Neutrophil (primary cell): ENCODE results near the gene LONP1.

Experiments used
- H3K27ac ChIP-seq: fragments of 200-600 bp; sonication (generic); 2 replicates; pipeline ENCODE4 v1.5.1; 2016; ENCODE audit warnings: mild to moderate bottlenecking, moderate library complexity
- H3K27me3 ChIP-seq: fragments of 200-600 bp; sonication (generic); 2 replicates; pipeline ENCODE4 v1.6.0; 2016; ENCODE audit warnings: mild to moderate bottlenecking
- H3K36me3 ChIP-seq: fragments of 200-600 bp; sonication (generic); 2 replicates; pipeline ENCODE4 v1.5.1; 2017
- H3K4me1 ChIP-seq, 2 experiments: fragments of 200-600 bp in 1 of 2; sonication (generic) in 1 of 2; 1 replicate in 1 of 2; 2 replicates in 1 of 2; pipeline versions ENCODE4 v1.5.1 to v1.6.1; 2013 to 2016; ENCODE audit warnings: low read depth in 1 of 2, low read length in 1 of 2, mild to moderate bottlenecking in 1 of 2, moderate library complexity in 1 of 2; ENCODE audit not compliant: control insufficient read depth in 1 of 2, insufficient read depth in 1 of 2
- H3K4me3 ChIP-seq, 2 experiments: fragments of 200-600 bp in 1 of 2; sonication (generic) in 1 of 2; 1 replicate in 1 of 2; 2 replicates in 1 of 2; pipeline ENCODE4 v1.5.1; 2013 to 2016; ENCODE audit warnings: low read depth in 1 of 2, low read length in 1 of 2, mild to moderate bottlenecking in 1 of 2, moderate library complexity in 1 of 2
- H3K9me3 ChIP-seq: fragments of 200-600 bp; sonication (generic); 2 replicates; pipeline ENCODE4 v1.5.1; 2016
- TF ChIP-seq, protein P1 (sequence below): fragments of 200-600 bp; sonication (generic); IDR thresholded peaks from 2 replicates; pipeline ENCODE4 v1.5.1; 2016; ENCODE audit warnings: antibody characterized with exemption

LONP1 gene

GRCh38 chr19:5714816-5715215, 5.1 kb downstream of the LONP1 start:
- H3K9me3 ChIP-seq = no peaks in the 10 kb centered on the region
- H3K36me3 ChIP-seq = peaks cover 36% of the 10 kb centered on the region
- no peaks in the 10 kb centered on the region for H3K27me3 ChIP-seq
- no peak overlapping the region for H3K4me3 ChIP-seq
- no peak overlapping the region for H3K27ac ChIP-seq
- TF ChIP-seq, protein P1, sequence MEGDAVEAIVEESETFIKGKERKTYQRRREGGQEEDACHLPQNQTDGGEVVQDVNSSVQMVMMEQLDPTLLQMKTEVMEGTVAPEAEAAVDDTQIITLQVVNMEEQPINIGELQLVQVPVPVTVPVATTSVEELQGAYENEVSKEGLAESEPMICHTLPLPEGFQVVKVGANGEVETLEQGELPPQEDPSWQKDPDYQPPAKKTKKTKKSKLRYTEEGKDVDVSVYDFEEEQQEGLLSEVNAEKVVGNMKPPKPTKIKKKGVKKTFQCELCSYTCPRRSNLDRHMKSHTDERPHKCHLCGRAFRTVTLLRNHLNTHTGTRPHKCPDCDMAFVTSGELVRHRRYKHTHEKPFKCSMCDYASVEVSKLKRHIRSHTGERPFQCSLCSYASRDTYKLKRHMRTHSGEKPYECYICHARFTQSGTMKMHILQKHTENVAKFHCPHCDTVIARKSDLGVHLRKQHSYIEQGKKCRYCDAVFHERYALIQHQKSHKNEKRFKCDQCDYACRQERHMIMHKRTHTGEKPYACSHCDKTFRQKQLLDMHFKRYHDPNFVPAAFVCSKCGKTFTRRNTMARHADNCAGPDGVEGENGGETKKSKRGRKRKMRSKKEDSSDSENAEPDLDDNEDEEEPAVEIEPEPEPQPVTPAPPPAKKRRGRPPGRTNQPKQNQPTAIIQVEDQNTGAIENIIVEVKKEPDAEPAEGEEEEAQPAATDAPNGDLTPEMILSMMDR = no peak
- peaks cover 14 to 16% of the 10 kb centered on the region in 2 experiments for H3K4me1 ChIP-seq

DNA sequence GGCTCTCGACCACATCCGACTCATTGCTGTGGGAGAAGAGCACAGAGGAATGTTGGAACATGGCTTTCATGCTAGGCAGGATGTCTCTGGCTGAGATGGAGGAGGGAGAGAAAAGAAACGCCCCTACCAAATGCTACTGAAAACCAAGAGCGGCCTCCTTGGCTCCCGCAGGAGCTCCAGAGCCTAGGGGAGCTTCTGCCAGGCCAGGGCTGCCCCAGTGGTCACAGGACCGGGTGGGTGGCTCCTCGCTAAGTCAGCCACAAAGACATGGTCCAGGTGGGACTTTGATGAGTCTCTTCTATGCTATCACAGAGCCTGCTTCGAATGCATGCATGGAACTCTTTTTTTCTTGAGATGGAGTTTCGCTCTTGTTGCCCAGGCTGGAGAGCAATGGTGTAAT, 6.7 kb downstream of the LONP1 start:
- no peak overlapping the region for H3K4me3 ChIP-seq

GRCh38 chr19:5711713-5712161, 8.2 kb downstream of the LONP1 start:
- Histone ChIP-seq H3K27me3 (no peaks in the 10 kb centered on the region), H3K4me3 (no peak overlapping the region), H3K9me3 (no peaks in the 10 kb centered on the region), H3K4me1 (no peaks in the 10 kb centered on the region), H3K36me3 (peaks cover 55% of the 10 kb centered on the region), H3K27ac (no peak overlapping the region)
- TF ChIP-seq, protein P1 = no peak

More for the DNA sequence above, 6.7 kb downstream of the LONP1 start:
- Histone ChIP-seq H3K36me3 (peaks cover 40% of the 10 kb centered on the region), H3K27ac (no peak overlapping the region), H3K9me3 (no peaks in the 10 kb centered on the region), H3K4me1 (peaks cover 0 to under 1% of the 10 kb centered on the region in 2 experiments), H3K27me3 (no peaks in the 10 kb centered on the region)
- TF ChIP-seq, protein P1 = no peak

- H3K27ac ChIP-seq = no peak overlapping the region
- H3K9me3 ChIP-seq = no peaks in the 10 kb centered on the region
- no peak overlapping the region for H3K4me3 ChIP-seq
- TF ChIP-seq, protein P1 = no peak
- H3K4me1 ChIP-seq = no peaks in the 10 kb centered on the region
- peaks cover 62% of the 10 kb centered on the region for H3K36me3 ChIP-seq
- no peaks in the 10 kb centered on the region for H3K27me3 ChIP-seq
Measured at GRCh38 chr19:5711025-5711424, 8.9 kb downstream of the LONP1 start.

GRCh38 chr19:5707576-5708575, 12.1 kb downstream of the LONP1 start:
- no peak overlapping the region for H3K4me3 ChIP-seq
- H3K27me3 ChIP-seq = no peaks in the 10 kb centered on the region
- no peaks in the 10 kb centered on the region for H3K4me1 ChIP-seq
- peaks cover 77% of the 10 kb centered on the region for H3K36me3 ChIP-seq
- H3K27ac ChIP-seq = no peak overlapping the region
- TF ChIP-seq, protein P1 = no peak
- no peaks in the 10 kb centered on the region for H3K9me3 ChIP-seq
